ENCODE data around the gene NCK2.

Gene NCK2

DNA sequence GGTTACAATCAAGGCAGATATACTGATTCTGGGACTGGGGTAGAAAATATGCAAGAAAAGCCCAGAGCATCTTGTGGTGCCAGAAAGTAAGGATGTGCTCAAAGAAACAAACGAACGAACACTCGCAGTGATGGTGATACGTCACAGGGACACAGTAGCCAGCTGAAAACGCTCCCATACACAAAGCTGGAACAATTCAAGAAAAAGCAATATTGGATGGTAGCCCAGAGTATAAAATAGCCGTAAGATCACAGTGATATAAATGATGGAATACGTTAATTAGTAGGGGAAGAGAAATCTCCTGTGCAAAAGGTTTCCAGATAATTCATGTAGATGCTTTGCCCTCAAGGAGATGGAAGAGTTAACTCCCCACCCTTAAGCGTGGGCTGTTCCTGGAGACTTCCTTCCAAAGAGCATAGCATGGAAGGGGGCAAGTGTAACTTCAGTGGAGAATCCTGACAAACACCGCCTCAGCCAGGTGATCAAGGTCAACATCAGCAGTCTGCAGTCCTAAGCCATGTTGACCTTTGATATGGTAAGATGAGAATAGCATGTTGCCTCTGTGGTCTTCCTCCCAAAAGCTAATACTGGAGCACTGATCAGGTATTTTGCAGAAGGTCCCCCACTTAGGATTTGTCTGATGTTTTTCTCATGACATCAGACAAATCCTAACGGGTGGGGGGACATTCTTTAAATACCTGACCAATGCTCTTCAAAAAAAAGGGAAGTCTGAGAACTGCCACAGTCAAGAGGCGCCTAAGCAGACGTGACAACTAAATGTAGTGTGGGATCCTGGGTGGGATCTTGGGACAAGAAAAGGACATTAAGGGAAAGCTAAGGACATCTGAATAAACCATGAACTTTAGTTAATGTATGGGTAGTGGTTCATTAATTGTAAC, 99.0 kb downstream of the NCK2 start:
- no peak for DNase-seq (ENCODE audit: low read depth in 3 of 3, low spot score in 1 of 3)

DNA sequence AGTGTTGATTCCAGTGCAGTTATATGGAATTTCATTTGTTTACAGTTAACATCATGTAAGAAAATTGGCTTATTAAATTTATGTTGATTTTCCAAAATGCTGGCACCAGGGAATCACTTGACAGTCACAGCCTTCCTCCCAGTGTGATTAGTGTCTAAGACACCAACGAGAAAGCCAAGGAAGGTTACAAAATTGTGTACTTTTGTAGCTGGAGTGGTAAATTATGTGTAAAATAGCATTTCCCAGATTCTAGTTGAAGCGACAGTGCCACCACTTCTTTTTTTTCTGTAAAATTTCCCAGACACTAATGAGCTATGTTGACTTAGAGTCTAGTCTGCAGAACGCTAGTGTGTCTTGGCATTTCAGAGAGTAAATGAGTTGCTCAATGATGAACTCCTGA, 101.3 kb downstream of the NCK2 start:
- no peak for DNase-seq (ENCODE audit: low read depth in 3 of 3, low spot score in 1 of 3)

DNA sequence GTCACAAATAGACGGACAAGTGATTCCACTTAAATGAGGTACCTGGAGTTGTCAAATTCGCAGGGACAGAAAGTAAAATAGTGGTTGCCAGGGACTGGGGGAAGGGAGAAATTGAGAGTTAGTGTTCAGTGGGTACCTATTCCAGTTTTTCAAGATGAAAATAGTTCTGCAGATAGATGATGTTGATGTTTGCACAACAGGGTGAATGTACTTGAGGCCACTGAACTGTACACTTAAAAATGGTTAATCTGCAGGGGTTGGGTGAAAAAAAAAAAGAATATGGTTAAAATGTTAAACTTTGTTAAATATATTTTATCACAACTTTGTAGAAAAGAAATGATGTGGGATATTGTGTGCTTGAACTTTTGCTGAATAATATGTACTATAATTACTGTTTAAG, 102.3 kb downstream of the NCK2 start:
- no peak for DNase-seq (ENCODE audit: low read depth in 3 of 3, low spot score in 1 of 3)

DNA sequence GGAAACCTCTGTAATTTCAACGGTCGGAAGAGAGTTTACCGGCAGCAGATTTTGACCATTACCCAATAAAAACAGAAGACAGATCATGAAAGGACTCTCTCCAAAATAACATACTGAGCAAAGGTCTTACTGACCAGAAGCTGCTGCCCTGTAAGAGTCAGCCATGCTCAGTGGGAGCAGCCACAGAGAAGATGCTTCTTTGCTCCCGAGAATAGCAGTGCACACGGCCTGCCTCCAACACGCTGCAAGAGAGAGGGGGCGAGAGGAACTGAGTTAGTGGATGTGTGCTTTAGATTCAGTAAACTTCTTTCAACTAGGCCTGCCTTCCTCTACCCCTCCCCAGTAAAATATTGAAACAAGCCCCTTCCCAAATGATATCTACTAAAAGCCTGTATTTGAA, 103.7 kb downstream of the NCK2 start:
- no peak for DNase-seq (ENCODE audit: low read depth in 3 of 3, low spot score in 1 of 3)

DNA sequence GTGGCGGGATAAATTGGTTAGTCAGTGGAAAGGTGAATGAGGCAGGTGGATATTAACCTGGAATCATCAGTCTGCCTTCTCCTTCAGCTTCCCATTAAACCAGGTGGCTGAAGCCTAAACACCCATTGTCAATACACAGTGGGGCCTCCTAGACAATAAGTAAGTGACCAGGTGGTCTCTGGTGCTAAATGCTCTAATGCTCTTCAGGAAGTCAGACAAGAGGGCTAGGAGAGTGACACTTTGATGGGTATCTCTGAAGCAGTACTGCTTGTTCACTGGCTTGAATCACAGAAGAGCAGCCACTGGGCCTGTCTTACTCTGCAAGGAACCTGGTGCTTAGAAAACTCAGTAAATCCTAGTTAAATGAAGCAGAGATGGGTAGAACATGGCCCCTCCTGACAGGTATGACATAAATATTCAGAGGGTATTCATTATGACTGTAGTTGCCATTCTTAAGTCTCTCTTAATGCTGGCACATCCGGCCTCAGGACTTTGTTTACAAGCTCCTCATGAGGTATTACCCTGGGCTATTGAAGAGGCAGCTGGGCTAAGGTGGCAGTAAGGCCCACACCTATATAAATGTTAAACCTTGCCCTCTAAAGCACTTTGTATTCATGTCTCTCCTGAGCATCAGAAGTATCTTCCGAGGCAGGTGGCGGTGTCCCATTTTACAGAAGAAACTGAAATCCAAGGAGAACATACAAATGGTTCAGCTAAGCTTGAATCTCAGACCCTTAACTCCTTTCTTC, 104.9 kb downstream of the NCK2 start:
- no peak for DNase-seq (ENCODE audit: low read depth in 3 of 3, low spot score in 1 of 3)

DNA sequence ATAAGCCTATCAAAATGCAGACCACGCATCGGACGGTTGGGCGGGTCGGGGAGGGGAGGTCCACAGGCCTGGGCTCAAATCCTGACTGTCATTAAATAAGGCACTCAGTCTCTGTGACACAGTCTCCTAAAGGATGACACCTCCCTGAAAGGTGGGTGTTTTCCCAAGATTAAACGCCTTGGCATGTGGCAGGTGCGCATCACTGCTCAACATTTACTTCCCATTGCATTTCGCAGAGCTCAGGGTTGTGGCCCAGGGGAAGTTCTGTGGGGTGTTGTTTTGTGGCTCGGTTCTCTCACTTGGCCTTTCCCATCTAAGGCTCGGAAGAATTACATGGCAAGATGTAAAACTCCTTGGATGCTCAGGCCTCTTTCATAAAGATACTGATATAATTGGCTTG, 107.4 kb downstream of the NCK2 start:
- DNase-seq (ENCODE audit: low read depth in 3 of 3, low spot score in 1 of 3): no peak

DNA sequence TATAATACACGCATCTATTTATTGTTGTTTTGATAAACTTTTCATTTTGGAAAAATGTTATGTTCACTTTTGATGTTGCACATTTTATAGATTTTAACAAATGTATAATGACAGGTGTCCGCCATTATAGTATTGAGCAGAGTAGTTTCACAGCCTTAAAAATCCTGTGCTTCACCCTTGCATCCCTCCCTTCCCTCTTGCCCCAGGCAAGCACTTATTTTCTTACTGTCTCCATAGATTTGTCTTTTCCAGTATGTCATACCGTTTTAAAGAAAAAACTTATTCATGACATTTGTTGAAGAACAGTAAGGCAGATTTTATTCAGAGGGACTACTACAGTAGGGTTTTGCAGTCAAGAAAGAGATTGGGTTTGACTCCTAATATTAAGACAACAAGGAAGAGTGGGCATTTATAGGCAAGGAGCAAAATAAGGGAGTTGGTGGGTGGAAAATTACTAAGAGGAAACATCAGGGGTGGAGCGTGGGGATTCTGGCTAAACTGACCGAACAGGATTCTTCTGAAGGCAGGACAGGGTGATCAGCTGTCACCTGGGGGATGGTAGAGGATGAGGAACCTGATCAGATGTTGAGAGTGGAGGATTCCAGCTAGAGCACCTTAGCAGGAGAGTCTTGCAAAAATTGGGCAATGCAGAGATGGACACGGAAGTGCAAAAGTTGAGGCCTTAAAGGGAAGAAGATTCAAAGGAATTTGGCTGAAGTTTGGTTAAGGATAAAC, 108.8 kb downstream of the NCK2 start:
- DNase-seq (ENCODE audit: low read depth in 3 of 3, low spot score in 1 of 3): no peak

DNA sequence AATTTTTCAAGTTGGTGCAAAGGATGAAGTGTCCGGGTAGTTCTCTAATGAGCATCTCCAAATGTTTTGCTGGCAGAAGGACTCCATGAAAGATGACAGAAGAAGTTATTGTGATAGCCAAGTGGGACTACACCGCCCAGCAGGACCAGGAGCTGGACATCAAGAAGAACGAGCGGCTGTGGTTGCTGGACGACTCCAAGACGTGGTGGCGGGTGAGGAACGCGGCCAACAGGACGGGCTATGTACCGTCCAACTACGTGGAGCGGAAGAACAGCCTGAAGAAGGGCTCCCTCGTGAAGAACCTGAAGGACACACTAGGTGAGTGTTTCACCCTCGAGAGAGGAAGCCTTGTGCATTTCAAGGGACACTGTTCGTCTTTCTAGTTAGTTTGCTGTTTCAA, 110.3 kb downstream of the NCK2 start:
- DNase-seq (ENCODE audit: low read depth in 3 of 3, low spot score in 1 of 3): no peak

DNA sequence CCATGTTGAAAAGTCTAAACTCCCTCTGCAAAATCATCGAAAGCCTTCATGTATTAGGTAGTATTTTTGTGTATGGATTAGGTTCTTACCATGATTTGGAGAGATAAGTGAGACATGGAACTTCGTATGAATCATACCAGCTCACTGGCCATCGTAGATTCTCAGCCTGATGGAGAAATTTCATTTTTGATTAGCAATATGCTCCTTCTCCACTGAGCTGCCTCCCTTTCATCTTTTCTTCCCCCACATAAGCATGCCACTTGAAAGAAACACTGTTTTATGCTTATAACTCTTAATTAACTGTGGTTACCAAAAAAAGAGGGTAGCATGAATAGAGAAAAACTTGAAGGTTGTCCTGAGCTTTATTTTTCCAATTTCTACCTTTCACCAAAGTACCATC, 111.9 kb downstream of the NCK2 start:
- DNase-seq (ENCODE audit: low read depth in 3 of 3, low spot score in 1 of 3): no peak

DNA sequence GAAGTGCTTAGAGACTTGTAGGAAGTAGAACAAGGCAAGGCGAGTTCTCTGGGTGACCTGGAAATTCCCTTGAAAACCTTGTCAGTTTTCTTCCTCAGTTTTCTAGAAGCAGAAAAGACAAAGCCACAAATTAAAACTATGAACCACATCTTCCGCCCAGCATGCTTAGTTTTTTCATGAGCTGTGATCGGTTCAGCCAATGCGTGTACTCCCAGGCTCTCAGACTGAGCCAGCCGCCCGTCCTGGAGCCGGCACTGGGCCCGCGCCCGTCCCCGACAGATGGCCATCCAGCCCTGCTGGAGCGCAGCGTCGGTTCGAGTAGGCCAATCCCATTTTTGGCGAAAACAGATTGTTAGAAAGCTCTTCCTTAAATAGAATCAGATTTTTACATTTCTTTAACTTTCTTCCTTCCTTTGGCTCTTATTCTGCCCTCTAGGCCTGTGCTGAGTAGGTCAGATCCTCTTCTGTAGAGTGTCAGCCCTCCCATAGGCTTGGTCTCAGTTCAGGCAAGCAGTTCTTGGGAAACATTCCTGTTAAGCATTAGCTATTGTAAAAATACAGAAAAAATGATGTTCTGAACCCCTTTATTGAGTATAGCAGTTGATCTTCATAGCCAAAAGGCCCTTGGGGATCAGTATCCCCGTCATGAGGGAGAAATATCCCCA, 112.5 kb downstream of the NCK2 start:
- no peak for DNase-seq (ENCODE audit: low read depth in 3 of 3, low spot score in 1 of 3)

DNA sequence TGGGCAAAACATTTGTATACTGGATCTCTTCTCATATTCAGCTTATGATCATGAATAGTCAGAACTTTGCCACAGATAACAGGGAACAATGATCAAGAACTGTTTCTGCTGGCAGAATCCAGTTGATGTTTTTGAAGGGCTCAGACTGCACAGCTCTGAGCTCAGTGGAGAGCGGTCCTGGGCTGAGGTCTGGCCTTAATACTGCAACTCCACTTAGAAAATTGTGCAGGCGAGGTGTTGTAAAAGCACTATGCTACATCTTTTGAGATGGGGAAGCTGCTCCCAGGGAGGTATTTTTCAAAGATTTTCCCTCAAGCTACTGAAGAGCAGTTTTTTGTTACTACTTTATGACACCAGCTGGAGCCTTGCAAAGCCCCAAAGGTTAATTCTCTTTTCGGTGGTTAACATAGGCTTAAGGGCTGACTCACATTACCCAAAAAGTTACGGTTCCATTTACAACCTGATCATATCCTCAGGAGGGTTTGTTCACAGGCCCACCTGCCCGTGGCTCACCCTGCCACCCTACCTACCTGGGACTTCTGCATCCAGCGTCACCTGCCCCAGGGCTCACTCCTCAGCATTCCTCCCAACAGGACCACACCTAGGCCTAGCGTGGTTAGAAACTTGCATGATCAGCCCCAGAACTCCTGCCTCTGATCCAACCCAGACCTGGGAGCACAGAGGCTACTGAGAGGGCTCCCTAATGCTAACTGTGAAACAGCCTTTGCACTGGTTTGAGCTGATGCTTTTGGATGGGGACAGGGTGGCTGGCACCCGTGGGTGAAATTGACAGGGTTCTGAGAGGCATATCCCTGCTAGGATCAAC, 114.4 kb downstream of the NCK2 start:
- DNase-seq (ENCODE audit: low read depth in 3 of 3, low spot score in 1 of 3): no peak

DNA sequence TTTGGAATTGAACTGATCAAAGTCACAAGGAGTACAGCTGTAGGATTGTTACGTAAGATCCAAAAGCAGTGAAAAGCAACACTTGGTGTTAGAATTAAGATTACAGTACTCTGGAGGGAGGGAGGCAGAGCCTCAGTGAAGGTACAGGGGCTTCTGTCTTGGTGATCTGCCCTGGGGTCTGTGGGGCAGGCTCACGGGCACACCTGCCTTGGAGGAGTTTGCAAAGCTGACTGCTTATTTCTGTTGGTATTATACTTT, 114.9 kb downstream of the NCK2 start:
- no peak for DNase-seq (ENCODE audit: low read depth in 3 of 3, low spot score in 1 of 3)

DNA sequence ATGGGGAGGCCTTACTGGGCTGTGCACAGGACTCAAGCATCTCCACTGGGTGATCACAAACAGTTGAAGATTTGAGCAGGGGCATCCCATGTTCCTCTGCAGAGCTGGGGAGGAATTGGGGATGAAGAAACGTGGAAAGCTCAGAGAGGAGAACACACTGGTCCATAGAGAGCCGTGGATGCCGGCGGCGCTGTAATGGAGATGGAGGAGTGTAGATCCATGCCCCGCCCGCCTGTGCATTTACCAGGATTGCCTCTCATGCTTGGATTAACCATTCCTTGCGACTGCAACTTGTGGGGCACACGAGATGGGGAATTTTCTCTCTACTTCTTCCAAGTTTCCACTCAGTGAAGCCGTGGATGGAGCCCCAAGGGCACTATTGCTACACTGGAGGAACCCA, 115.9 kb downstream of the NCK2 start:
- DNase-seq (ENCODE audit: low read depth in 3 of 3, low spot score in 1 of 3): no peak

DNA sequence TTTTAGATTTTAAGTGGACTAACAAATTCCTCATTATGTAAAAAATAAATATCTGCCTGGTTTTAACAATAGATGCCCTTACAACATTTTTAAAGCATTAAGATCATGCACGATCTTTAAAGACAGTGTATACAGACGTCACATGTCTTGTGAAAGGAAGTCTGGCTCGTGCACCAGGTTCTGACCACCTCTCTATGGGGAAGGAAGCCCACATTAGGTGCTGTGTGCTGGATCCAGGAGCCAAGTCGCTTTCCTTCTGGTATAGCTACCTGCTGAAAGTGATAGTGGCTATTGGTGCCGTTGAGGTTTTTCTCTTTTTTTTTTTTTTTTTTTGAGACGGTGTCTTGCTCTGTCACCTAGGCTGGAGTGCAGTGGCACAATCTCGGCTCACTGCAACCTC, 116.5 kb downstream of the NCK2 start:
- no peak for DNase-seq (ENCODE audit: low read depth in 3 of 3, low spot score in 1 of 3)

DNA sequence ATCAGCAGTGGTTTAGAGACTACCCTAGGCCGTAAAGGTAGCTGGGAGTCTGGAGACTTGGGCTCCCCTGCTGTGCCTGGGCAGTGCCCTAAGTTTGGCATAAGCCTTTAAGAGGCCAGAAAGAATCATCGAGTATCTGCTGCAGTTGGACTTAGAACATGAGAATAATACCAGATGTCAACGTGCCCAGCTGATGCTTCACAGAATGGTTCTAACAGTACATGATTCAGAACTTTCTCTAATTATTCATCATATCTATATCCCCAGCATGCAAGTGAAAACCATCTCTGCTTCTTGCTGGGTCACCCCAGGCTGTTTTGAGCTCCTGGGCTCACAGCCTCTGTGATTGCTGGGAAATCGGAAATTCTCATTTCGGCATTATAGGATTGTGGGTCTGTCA, 118.1 kb downstream of the NCK2 start:
- no peak for DNase-seq (ENCODE audit: low read depth in 3 of 3, low spot score in 1 of 3)

DNA sequence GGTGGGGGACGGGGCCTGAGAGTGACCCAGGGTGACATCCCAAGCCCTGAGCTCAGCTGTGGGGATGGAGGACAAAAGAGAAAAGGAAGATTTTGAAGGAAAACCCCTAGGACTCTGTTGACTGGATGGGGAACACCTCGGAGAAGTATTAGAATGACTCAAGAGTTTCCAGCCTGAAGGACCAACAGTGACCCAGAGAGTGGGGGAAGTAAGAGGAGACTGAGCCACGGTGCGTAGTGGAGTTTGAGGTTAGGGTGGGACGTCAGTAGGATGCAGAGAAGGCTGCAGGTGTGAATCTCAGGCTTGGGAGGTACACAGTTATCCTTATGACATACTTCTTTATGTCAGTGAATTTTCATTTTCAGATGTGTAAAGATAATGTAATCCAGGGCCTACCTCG, 119.5 kb downstream of the NCK2 start:
- no peak for DNase-seq (ENCODE audit: low read depth in 3 of 3, low spot score in 1 of 3)

DNA sequence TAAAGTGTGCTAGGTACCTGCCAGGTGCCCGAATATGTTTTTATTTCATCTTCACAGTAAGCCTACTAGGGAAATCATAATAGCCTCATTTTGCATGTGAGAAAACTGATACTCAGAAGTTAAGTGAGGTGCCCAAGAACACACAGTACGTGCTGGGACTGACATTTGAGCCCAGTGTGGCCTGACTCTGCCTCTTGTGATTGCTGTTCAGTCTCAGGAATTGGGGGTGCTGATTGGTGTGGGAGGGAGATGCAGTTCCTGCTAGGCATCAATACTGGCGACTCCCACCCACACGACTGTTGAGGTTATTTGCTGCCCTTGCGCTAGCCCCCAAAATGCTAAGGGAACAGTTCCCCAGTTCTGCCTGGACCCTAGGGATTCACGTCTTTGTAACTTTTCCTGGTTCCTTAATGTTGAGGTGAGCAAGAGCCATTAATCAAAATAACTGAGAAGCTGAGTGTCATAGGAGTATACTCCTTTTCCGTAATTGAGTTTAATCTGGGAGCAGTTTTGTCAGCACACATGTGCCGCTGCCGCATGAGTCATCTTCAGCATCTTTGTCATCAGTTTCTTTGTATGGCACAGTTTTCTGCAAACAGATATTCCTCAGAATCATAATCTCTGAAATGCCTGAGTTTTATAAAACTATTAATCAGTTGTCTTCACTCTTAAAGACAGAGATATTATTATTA, 120.7 kb downstream of the NCK2 start:
- DNase-seq (ENCODE audit: low read depth in 3 of 3, low spot score in 1 of 3): no peak

DNA sequence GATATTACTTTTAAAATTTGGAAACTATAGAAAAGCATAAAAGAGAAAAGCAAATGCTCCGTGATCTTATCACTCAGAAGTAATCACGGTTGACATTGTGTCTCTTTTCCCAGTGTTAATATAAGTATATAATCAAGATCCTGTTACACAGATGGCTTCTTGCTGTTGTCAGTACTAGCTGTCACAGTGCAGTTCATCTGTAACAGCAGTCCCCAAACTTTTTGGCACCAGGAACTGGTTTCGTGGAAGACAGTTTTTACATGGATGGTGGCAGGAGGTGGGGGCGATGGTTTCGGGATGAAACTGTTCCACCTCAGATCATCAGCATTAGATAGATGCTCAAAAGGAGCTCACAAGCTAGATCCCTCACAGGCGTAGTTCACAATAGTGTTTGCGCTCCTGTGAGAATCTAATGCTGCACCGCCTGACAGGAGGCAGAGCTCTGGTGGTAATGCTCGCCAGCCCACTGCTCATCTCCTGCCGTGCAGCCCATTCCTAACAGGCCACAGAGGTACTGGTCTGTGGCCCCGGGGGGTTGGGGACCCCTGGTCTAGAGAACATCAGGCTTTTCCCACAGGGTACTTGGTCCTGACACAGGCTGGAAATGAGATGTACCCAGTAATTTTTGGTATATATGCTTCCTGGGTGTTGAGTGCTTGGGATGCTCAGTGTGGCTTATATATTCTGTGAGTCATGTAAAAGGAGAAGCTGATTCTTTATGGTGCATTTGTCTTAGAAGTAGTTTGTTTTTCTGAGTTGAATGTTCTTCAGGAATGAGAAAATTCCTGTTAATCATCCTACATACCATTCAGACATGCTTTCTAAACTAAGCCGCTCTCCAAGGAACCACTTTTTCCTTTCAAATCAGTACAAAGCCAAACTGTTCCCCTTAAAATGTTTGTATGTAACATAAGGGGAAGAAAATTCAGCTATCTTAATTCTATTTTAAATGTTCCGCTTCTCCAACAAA, 121.8 kb downstream of the NCK2 start:
- DNase-seq (ENCODE audit: low read depth in 3 of 3, low spot score in 1 of 3): no peak

DNA sequence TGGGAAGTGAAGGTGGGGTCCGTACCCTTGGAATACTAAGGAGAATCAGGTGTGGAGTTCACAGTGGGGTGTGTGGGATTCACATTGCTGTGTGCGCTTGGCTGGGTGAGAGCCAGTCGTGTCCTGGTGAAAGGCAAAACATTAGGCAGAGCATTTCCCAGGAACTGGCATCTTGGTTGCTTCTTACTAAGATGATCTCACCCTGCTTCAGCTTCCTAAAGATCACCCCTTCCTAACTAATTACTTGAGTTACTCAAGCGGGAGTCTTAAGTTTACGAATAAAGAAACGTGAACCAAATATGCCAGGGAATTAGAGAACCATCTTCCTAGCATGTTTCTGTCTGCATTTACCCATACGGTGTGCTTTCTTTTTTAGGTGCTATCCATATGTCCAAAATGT, 122.9 kb downstream of the NCK2 start:
- no peak for DNase-seq (ENCODE audit: low read depth in 3 of 3, low spot score in 1 of 3)
